ENCODE data around the gene ATXN7L3B.
"Not testable (repeated sequence)": the region's sequence is repeated elsewhere in the genome, so short reads cannot be mapped to it uniquely, and the experiment has no call there.

Gene ATXN7L3B

GRCh38 chr12:74537707-74538385 lies at the start of gene ATXN7L3B:
ATXN7L3B (plus strand) TSS chr12:74537835; CDS start chr12:74538113, 278 bp downstream.
- peak; percentile 98 for DNase-seq (ENCODE audit: low spot score)

- no peak for DNase-seq (ENCODE audit: low spot score)
Measured at GRCh38 chr12:74488134-74488533, 49.5 kb upstream of the ATXN7L3B start.

GRCh38 chr12:74489543-74489942 lies 48.1 kb upstream of the ATXN7L3B start:
- DNase-seq (ENCODE audit: low spot score), result no peak

DNA sequence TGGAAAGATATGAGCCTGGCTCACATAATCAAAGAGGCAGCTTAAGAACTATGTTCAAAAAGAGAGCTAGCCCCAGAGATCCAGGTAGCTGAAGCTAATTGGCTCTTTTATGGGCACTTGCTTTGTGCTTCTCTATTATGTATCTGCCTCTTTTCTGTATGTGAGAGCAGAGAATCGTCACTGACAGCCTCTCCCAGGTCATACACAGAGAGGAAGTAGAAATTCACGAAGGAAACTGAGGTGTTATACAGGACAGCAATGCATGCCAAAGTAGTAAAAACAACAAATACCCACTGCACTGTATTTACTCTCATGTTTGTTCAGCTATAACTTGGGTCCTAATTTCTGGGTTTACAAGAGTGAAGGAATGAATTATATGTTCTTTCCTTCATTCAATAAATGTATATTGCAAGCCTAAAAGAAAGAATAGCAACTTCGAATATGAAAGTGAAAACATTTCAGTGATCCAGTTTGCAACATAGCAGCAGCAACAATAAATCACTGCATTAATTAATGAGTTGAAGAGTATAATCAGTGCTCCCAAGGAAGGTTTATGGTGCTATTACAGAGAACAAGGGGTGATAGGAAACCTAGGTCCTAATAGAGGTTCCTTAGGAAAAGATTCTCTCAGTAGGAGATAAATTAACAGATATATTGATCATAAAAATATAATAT lies 47.1 kb upstream of the ATXN7L3B start:
- no peak for DNase-seq (ENCODE audit: low spot score)

GRCh38 chr12:74491374-74491773 lies 46.3 kb upstream of the ATXN7L3B start:
- no peak for DNase-seq (ENCODE audit: low spot score)

- DNase-seq (ENCODE audit: low spot score), result no peak
Measured at GRCh38 chr12:74499192-74499591, 38.4 kb upstream of the ATXN7L3B start.

GRCh38 chr12:74508873-74509657 lies 28.6 kb upstream of the ATXN7L3B start:
- not testable (repeated sequence) for DNase-seq (ENCODE audit: low spot score)

DNA sequence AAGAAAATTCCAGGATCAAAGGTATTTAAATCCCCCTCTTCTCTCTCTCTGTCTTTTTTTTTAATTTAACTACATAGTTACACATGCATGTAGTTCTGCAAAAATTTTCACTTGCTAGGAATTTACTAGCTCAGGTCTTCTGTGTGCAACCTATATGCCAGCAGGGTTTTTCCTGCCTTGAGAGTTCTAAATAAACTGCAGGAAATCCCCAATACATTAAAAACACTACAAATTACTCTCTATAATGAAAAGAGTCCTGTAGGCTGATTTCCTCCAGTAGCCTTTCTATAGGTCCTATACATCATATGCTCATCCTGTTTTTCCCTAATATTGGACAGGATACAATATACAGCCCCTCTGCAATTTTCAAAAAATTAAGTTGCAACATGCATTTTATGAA lies 27.7 kb upstream of the ATXN7L3B start:
- no peak for DNase-seq (ENCODE audit: low spot score)

DNA sequence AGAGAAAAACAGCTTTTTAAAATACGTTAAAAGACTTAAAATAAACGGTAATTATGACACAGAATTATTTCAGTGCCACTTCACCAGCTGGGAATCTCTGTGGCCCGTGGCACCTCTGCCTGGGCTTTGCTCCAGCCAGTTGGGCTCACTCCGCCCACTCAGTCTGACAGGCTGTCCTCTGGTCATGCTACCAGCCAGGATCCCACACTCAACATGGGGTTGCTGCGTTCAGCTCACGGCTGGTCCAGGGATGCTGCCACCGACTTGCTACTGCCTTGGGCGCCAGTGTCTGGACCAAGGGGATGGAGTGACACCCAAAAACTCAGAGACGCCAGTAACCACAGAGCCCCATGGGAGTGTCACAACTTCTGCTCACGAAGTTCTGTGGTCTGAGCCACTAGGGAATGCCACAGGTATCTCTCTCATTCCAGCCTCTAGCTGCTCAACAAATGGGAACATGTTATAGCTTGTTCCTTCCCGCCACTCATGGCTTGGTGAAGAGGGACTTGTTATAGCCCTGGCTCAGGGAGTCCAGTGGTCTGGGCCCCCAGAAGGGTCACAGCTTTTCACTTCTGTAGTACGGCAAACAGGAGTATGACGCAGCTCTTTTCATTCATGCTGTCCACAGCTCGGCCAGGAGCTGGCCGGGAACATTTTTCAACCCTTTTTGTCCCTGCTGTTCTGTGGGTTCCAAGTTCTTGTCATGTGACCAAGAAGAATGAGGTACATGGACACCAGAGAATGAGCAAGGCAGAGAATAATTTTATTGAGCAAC lies 23.4 kb upstream of the ATXN7L3B start:
- DNase-seq (ENCODE audit: low spot score), result no peak

DNA sequence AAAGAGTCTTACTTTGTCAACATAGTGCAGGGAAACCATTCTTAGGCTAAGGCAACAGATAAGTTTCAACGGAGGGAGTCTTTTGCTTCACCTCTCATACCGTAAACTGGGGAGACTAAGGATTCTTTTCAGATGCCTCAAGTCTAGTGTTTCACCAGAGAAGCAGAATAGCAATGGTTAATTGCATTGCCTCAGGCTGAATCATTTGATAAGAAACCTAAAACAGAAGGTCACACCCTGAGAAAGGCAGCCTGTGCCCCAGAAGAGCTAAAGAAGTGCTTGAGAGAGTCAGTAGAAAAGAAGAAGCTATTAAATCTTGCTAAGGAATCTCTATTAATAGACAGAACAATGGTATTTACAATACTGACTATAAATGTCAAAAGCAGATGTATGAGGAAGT lies 21.8 kb upstream of the ATXN7L3B start:
- no peak for DNase-seq (ENCODE audit: low spot score)

- DNase-seq (ENCODE audit: low spot score), result no peak
Measured at GRCh38 chr12:74526535-74526934, 11.1 kb upstream of the ATXN7L3B start.

DNA sequence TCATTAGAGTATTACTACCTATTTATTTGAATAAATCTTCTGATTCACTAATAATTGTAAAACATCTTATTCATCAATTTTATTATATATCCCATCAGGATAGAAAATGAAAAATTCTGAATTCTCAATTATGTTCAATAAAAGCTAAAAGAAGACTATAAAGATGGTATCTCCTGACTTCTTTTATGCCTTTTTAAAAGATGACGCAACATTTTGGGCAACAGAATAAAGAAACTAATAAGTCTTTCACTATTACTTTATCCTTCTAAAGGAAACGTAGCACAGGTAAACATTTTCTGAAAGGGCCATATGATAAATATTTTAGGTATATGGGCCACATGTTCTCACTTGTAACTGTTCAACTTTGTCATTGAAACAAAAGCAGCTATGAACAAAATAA lies 10.1 kb upstream of the ATXN7L3B start:
- DNase-seq (ENCODE audit: low spot score), result no peak

- DNase-seq (ENCODE audit: low spot score), result no peak
Measured at GRCh38 chr12:74530676-74531075, 7.0 kb upstream of the ATXN7L3B start.

DNA sequence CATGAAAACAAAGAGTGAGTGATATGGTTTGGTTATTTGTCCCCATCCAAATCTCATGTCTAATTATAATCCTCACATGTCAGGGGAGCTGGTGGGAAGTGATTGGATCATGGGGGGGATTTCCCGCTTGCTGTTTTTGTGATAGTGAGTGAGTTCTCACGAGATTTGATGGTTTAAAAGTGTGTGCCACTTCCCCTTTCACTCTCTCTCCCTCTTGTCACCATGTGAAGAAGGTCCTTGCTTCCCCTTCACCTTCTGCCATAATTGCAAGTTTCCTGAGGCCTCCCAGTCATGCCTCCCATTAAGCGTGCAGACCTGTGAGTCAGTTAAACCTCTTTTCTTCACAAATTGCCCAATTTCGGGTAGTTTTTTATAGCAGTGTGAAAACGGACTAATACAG lies 2.1 kb upstream of the ATXN7L3B start:
- no peak for DNase-seq (ENCODE audit: low spot score)

- DNase-seq (ENCODE audit: low spot score), result peak; percentile 69
Measured at GRCh38 chr12:74537126-74537706, 419 bp upstream of the ATXN7L3B start.

DNA sequence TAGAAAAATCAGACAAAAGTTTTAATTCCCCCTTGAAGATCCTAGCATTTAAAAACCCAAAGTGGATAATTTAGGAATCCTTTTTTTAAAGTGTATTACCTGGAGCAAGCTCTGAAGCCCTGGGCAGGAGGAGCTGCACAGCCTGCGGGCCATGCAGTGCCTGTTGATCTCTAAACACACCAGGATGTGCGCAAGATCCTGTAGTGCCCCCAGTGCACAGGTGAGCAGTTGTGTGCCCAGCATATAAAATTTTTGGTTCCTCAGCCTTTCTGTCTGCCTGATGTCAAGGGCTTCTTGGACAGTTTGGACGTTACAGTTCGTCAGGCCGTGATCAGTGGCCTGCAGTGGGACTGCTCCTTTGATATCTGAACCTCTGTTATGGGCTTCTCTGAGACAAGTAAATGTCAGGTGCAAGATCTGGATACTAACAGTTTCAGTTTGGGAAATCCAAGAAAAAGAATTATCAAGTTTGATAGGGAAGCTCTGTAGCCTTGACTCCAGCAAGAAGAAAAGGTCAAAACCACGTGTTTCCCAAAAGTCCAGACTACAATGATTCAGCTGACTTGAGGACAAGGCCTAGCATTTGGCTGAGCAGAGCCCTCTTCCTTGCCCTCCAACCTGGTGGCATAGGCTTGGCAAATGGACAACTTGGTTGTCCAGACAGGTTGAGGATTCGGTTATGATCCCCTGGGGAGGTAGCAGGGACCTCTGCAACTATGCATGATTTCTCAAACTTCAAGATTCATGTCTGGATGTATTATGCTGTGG lies 1.0 kb downstream of the ATXN7L3B start:
- no peak for DNase-seq (ENCODE audit: low spot score)

GRCh38 chr12:74539261-74539660 lies 1.6 kb downstream of the ATXN7L3B start:
- no peak for DNase-seq (ENCODE audit: low spot score)

DNA sequence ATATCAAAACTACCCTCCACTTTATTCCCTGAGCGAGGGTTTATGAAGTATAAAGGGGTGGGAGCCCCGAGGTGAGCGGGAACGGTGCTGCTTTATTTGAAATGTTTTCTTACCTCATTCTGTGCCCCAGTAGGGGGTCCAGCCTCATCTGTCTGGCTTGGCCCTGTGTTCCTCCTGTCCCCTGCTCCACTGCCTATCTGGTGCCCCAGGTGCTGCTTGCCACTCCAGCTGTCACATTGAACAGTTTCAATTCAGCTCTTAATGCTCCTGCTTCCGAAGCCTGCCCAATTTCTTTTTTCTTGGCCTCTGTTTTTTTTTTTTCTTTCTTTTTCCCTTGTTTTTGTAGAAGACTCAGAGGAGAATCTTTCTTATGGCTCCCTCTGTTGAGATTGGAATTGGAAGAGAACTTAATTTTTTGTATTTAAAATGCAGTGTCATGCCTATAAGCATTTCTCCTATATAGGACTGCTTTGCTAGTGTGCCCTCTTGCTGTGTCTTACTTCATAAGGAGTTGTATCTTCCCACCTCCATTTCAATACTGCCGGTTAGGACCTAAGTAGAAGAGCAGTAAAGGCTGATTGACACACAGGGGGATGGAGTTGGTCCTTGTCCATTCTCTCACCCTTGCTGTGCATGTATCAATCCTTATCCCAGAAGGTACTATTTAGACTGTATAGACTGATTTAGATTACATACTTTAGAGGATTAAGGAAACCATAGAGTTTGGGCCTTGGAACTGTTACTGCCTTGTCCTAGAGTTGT lies 2.3 kb downstream of the ATXN7L3B start:
- no peak for DNase-seq (ENCODE audit: low spot score)

GRCh38 chr12:74541074-74541473 lies 3.4 kb downstream of the ATXN7L3B start:
- DNase-seq (ENCODE audit: low spot score), result no peak

DNA sequence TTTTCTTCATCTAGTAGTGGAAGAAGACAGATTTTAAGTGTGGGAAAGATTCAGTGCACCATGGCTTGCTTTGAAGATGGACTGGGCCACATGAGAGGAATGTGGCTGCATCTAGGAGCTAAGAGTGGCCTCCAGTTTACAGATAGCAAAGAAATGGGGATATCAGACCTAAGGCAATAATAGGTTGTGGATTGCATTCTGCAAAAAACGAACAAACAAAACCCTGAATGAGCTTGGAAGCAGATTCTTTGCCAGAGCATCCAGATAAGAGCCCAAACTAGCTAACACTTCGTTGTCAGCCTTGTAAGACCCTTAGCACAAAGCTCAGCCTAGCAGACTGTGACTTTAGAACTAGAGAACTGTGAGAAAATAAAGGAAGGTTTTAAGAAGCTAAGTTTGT lies 9.6 kb downstream of the ATXN7L3B start:
- no peak for DNase-seq (ENCODE audit: low spot score)
